AG04450 (cell line): ENCODE results near the gene LRRK1. TPM values are rescaled to one million over a fixed set of nuclear protein-coding genes. Genes with fewer than 3 reads are reported as not detected.

Experiments
- CTCF ChIA-PET: fragments of 300-600, 350-600 bp; formaldehyde crosslinking; extraction: SDS; loops from one replicate; lab custom pipeline; 2022; ENCODE audit warnings: antibody characterized with exemption, inconsistent platforms; lab: Charles Lee
- POLR2A ChIA-PET: fragments of 350-600 bp; formaldehyde crosslinking; extraction: SDS; loops from one replicate; lab custom pipeline; 2021; ENCODE audit warnings: antibody characterized with exemption, inconsistent platforms; lab: Yijun Ruan, JAX
- DNase-seq: peaks from one replicate; pipeline ENCODE4 v3.0.0-alpha.2; 2011; ENCODE audit warnings: low read depth, low spot score
- H3K27ac ChIP-seq: one replicate; pipeline ENCODE4 v1.5.1; 2012; ENCODE audit warnings: low read depth, low read length, control low read depth
- H3K27me3 ChIP-seq: one replicate; pipeline ENCODE4 v1.6.0; 2012; ENCODE audit warnings: low read length; ENCODE audit not compliant: control insufficient read depth, insufficient read depth
- H3K4me3 ChIP-seq: 2 replicates; pipeline ENCODE4 v1.5.1; 2011; ENCODE audit warnings: mild to moderate bottlenecking, low read depth, low read length, control low read depth
- H3K9me3 ChIP-seq: 2 replicates; pipeline ENCODE4 v1.5.1; 2012; ENCODE audit warnings: low read length; ENCODE audit not compliant: control insufficient read depth, insufficient read depth
- CTCF ChIP-seq: IDR thresholded peaks from 2 replicates; pipeline ENCODE4 v1.5.1; 2011; ENCODE audit warnings: low read depth, low read length, control low read depth, inconsistent platforms
- polyA plus RNA-seq: library from polyadenylated mRNA; depleted of rRNA; stranded (reverse); fragments of >200 nt; gene quantifications from 2 replicates; pipeline ENCODE4 v1.2.3, GENCODE V29; 2011

LRRK1 gene
- polyA plus RNA-seq, 1 experiment: 5.6 TPM

- Histone ChIP-seq H3K4me3 (no peak overlapping the region), H3K27me3 (no peaks in the 10 kb centered on the region), H3K27ac (no peak overlapping the region), H3K9me3 (no peaks in the 10 kb centered on the region)
- ChIA-PET POLR2A (no interaction called here), CTCF (no interaction called here)
- no peak for TF ChIP-seq CTCF
- no peak for DNase-seq
Measured at GRCh38 chr15:101026656-101027272, 107.6 kb downstream of the LRRK1 start.

GRCh38 chr15:101027273-101027901, 108.2 kb downstream of the LRRK1 start:
- DNase-seq: no peak
- H3K27me3 ChIP-seq: no peaks in the 10 kb centered on the region
- TF ChIP-seq CTCF: no peak
- H3K9me3 ChIP-seq: no peaks in the 10 kb centered on the region
- no peak overlapping the region for H3K4me3 ChIP-seq
- POLR2A ChIA-PET: no interaction called here
- no peak overlapping the region for H3K27ac ChIP-seq
- CTCF ChIA-PET: no interaction called here

DNA sequence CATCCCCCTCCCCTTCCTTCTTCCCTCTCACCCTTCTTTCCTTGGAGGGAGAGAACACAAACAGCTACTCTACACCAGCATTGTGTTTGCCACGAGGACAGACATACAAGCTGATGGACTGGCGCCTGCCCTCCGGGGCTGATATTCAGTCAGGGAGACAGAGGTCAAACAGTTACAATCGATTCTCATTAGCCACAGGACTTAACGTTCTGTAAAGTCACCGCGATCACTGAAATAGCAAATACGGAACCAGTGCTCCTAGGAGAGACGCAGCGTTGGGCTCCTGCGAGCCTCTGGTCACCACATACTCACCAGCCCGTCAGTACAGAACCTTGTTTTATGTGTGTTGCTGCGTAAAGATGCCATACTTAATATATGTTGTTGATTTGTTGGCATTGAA, 108.8 kb downstream of the LRRK1 start:
- H3K27me3 ChIP-seq: no peaks in the 10 kb centered on the region
- H3K9me3 ChIP-seq: no peaks in the 10 kb centered on the region
- no peak for DNase-seq
- no peak for TF ChIP-seq CTCF
- H3K27ac ChIP-seq: no peak overlapping the region
- ChIA-PET POLR2A (no interaction called here), CTCF (interaction anchor here (0.6 kb wide), 1 partner anchor 231 kb away, joined by 3 read pairs; no protein-coding TSS in a partner anchor)
- no peak overlapping the region for H3K4me3 ChIP-seq

DNA sequence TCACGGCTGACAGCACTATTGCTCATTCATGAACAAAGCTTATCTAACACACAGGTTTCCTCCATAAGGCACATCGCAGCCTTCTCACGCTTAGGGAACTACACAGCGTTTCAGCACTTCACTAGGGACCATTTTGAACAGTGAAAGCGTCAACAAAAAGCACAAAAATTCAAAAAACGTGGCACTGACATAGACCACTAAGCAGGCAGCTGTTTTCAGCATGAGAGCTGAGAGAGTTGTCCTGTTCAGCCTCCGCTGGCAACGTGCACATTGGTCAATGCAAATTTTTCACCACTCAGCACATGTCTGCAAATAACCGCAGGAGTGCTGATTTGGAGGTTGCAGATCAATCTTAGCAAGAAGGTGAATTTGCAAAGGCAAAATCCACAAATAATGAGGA, 109.2 kb downstream of the LRRK1 start:
- TF ChIP-seq CTCF: no peak
- Histone ChIP-seq H3K4me3 (no peak overlapping the region), H3K27me3 (no peaks in the 10 kb centered on the region), H3K9me3 (no peaks in the 10 kb centered on the region), H3K27ac (no peak overlapping the region)
- DNase-seq: no peak
- ChIA-PET POLR2A (no interaction called here), CTCF (interaction anchor here (0.6 kb wide), 2 partner anchors 96 to 230 kb away, joined by 3 read pairs; no protein-coding TSS in a partner anchor)

GRCh38 chr15:101028772-101029438, 109.7 kb downstream of the LRRK1 start:
- CTCF ChIA-PET: interaction anchor here (0.6 to 1.6 kb wide), 3 partner anchors 95 to 230 kb away, joined by 3 to 4 read pairs (median 3); no protein-coding TSS in a partner anchor
- Histone ChIP-seq H3K27ac (no peak overlapping the region), H3K27me3 (no peaks in the 10 kb centered on the region), H3K4me3 (no peak overlapping the region), H3K9me3 (no peaks in the 10 kb centered on the region)
- no peak for DNase-seq
- POLR2A ChIA-PET: no interaction called here
- no peak for TF ChIP-seq CTCF
